Measurements from ENCODE around the gene RTP5. TPM values are rescaled to one million over a fixed set of nuclear protein-coding genes. Genes with fewer than 3 reads are reported as not detected.

Gene RTP5
- total and polyA plus RNA-seq, 8 donors, result 0.02 to 0.19 TPM; not detected in 6

DNA sequence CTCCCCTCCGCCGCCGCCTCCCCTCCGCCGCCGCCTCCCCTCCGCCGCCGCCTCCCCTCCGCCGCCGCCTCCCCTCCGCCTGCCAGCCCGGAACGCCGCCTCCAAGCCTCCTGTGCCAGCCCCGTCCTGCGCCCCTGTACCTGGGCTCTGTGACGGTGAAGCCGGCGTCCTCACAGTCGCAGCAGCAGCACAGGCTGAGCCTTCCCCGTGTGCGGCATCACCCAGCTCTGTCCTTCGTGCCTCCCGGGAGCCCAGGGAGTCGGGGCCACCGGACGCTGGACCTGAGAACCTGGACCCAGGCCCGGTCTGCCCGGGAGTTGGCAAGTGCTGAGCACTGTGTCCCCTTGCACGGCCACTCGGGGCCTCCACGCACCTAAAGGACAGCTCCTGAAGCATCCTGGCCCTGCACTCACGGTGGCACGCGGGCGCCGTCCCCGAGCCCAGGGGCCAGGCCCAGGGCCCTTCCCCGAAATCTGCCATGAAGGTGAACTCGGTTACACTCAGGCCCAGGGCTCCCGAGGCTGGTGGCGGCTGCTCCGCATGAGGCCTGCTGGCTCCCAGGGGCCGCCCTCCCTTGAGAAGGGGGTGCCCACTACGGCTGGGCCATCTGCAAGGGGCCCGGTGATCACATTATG, 32.9 kb downstream of the RTP5 start:
- Histone ChIP-seq H3K36me3 (no peaks in the 10 kb centered on the region), H3K9me3 (no peaks in the 10 kb centered on the region), H3K4me1 (peaks cover 63 to 82% (median 64%) of the 10 kb centered on the region in 3 donors), H3K27me3 (no peaks in the 10 kb centered on the region), H3K27ac (peak overlapping the region; percentile 74 to 90 (median 84)), H3K4me3 (peak overlapping the region in 3 of 4 donors; percentile 10 to 40 (median 25))
- intact Hi-C loops (cut with DNase I), result no loop called here
- DNase-seq (peak in 5 of 6 donors; percentile 59 to 89 (median 74)), FAIRE-seq (no peak), ATAC-seq (peak in 3 of 4 donors; percentile 0 to 14 (median 2))
- TF ChIP-seq, protein P1, sequence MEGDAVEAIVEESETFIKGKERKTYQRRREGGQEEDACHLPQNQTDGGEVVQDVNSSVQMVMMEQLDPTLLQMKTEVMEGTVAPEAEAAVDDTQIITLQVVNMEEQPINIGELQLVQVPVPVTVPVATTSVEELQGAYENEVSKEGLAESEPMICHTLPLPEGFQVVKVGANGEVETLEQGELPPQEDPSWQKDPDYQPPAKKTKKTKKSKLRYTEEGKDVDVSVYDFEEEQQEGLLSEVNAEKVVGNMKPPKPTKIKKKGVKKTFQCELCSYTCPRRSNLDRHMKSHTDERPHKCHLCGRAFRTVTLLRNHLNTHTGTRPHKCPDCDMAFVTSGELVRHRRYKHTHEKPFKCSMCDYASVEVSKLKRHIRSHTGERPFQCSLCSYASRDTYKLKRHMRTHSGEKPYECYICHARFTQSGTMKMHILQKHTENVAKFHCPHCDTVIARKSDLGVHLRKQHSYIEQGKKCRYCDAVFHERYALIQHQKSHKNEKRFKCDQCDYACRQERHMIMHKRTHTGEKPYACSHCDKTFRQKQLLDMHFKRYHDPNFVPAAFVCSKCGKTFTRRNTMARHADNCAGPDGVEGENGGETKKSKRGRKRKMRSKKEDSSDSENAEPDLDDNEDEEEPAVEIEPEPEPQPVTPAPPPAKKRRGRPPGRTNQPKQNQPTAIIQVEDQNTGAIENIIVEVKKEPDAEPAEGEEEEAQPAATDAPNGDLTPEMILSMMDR (IDR thresholded peaks at IDR 0.05), result no peak
- 60 to 66% methylated on average over 36 to 48 of the region's 48 CpGs for WGBS, 2 donors

DNA sequence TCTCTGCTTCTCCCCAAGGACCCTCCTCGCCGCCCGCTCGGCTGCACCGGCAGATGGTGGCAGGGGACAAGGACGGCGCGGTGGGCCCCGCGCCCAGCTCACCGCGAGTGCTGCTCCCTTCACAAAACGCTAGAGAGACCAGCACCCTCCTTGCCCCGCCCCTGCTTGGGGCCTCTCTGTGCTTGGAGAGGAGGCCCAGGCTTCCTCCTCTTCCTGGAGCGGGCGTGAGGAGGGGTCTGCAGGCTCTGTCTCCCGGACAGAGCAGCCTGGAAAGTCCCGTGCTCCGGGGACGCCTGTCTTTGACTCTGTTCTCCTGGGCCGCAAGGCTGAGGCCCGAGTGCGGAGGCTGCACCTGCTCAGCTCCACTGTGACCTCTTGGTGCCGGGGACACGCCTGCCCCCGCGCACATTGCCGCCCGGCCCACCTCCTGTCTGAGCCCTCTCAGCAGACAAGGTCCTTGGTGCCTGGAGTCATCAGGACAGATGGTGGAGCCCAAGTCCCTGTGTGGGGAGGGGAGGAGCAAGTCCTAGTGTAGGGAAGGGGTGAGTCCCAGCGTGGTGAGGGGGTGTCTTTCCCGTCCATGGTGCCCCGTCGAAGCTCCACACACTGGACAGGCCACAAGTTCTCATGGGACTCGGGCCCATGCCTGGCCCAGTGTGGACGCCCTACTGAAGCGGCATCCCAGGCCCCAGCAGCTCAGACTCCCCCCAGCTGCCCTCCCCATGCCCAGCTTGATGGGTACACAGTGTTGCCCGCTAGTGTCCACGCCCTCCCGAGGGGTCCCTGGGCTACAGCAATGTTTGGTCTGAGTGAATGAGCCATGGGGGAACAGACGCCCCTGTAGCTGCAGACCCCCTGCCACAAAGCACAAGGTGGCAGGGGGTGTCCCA, 33.8 kb downstream of the RTP5 start:
- DNase-seq (peak in 5 of 6 donors; percentile 36 to 82 (median 52)), FAIRE-seq (no peak), ATAC-seq (no peak)
- intact Hi-C loops (cut with DNase I), result no loop called here
- no peaks in the 10 kb centered on the region for H3K36me3 ChIP-seq
- WGBS, 2 donors, result 83 to 92% methylated on average over 40 of the region's 40 CpGs
- no peaks in the 10 kb centered on the region for H3K27me3 ChIP-seq
- no peak overlapping the region for H3K4me3 ChIP-seq
- H3K9me3 ChIP-seq, result no peaks in the 10 kb centered on the region
- peaks cover 64 to 84% (median 69%) of the 10 kb centered on the region in 3 donors for H3K4me1 ChIP-seq
- peak overlapping the region; percentile 74 to 90 (median 84) for H3K27ac ChIP-seq
- TF ChIP-seq, protein P1 (IDR thresholded peaks at IDR 0.05), result no peak

DNA sequence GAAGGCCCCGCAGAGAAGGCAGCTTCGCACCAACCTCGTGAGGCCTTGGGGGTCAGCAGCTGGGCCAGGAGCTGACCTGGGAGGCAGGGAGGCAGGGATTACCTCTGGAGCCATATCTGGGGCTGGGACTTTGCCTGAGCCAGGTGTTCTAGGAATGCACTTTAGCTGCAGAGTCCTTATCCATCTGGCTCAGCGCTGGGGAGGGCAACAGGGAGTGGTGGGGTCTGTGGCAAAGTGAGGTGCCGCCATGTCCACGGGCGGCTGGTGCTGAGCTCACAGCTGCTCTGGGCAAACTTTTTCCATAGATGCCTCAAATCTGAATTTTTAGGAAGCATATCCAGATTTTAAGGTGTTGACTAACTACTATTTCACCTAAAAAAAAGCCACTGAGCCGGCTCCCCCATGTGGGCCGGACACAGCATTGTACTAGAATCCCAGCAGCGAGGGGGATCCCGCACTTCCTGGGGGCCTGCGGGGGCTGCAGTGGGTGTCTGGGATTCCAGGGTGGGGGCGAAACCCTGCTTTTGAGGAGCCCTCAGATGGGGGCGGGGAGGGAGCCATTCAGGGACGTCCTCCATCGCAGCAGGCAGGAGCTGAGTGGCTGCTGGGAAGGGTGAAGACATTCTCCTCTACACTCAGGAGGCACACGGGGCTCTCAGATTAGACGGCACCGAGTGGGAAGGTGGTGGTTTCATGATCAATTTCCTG, 34.6 kb downstream of the RTP5 start:
- no peaks in the 10 kb centered on the region for H3K27me3 ChIP-seq
- intact Hi-C loops (cut with DNase I), result no loop called here
- no peaks in the 10 kb centered on the region for H3K9me3 ChIP-seq
- no peak for FAIRE-seq
- H3K27ac ChIP-seq, result peak overlapping the region; percentile 74 to 90 (median 84)
- no peaks in the 10 kb centered on the region for H3K36me3 ChIP-seq
- DNase-seq, result peak in 4 of 6 donors; percentile 42 to 63 (median 49)
- H3K4me1 ChIP-seq, result peaks cover 61 to 85% (median 67%) of the 10 kb centered on the region in 3 donors
- peak in 2 of 4 donors; percentile 0 to 2 for ATAC-seq
- 61 to 66% methylated on average over 19 of the region's 19 CpGs for WGBS, 2 donors
- TF ChIP-seq, protein P1 (IDR thresholded peaks at IDR 0.05), result no peak
- no peak overlapping the region for H3K4me3 ChIP-seq

DNA sequence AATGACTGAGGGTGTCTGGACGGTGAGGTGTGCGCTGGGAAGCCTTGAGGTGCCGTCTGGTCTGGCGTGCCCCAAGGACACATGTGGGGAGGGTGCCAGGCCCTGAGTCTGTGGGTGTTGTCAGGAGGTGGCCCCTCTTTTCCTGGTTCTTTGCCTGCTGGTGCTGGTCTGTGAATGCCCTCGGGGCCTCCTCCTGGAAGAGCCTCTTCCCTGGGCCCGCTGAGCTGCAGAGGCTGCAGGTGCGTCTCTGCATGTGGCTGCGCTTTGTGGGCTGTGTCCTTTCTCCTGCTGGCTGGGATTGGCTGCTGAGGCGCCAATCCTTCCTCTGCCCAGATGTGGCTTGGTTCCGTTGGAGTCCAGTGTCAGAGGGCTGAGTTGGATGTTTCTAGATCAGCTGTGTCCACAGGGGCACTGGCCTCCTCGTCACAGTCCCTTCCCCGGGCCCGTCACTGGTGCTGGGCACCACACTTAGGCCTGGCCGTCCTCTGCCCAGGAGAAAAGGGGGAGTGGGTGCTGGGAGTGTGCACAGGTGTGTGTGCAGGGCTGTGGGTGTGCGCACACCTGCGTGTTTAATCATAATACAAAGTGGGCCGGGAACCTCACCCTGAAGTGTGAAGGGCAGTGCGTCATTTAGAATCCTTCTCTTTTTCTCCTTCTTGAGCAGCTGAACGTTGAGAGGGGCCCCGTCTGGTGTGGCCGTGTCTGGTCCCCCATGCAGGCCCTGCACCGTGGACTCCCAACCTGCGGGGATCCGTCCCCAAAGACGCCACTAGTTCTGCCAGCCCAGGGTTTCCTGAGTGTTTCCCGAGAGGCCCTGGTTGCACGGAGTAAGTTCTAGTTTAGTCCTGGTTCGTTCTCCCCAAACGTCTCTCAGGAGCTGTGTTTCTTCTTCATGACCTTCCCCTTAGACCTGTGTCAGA, 35.5 kb downstream of the RTP5 start:
- intact Hi-C loops (cut with DNase I), result no loop called here
- TF ChIP-seq, protein P1 (IDR thresholded peaks at IDR 0.05), result no peak
- no peak for FAIRE-seq

More for the DNA sequence above, 35.5 kb downstream of the RTP5 start:
- ATAC-seq (peak; percentile 43 to 65 (median 54)), DNase-seq (peak; percentile 72 to 91 (median 86))
- Histone ChIP-seq H3K4me3 (no peak overlapping the region), H3K27ac (peak overlapping the region; percentile 74 to 90 (median 84)), H3K36me3 (no peaks in the 10 kb centered on the region), H3K27me3 (no peaks in the 10 kb centered on the region), H3K9me3 (no peaks in the 10 kb centered on the region), H3K4me1 (peaks cover 65 to 81% (median 67%) of the 10 kb centered on the region in 3 donors)
- WGBS, 2 donors, result 39 to 40% methylated on average over 29 of the region's 29 CpGs
